ENCODE results near the gene NUP210L.

- TF ChIP-seq POLR2A (IDR thresholded peaks at IDR 0.05; ENCODE audit: low read length) (no peak), GATA1 (IDR thresholded peaks at IDR 0.05; ENCODE audit: low read depth, low read length) (no peak)
Observed at GRCh38 chr1:154174654-154175053, 19.8 kb upstream of the NUP210L start.
